ENCODE data around the gene RMI2. TPM values are rescaled to one million over a fixed set of nuclear protein-coding genes. Genes with fewer than 3 reads are reported as not detected.

RMI2 gene
- polyA plus RNA-seq, 1 donor (not counting 4 experiments of a cell fraction or from before 2014, with no cell fraction given): 6.8 TPM

- Histone ChIP-seq H3K4me1 (ENCODE audit: control insufficient read depth, extremely low read depth, insufficient read depth, low read length) (peaks cover 11% of the 10 kb centered on the region), H3K79me2 (ENCODE audit: control insufficient read depth, insufficient read depth, low read length) (no peaks in the 10 kb centered on the region), H2AFZ (ENCODE audit: control insufficient read depth, low read length) (no peak overlapping the region), H4K20me1 (ENCODE audit: control insufficient read depth, extremely low read depth, insufficient read depth, low read length) (no peaks in the 10 kb centered on the region), H3K4me3 (ENCODE audit: control insufficient read depth in 2 of 3, extremely low read depth in 1 of 3, insufficient read depth in 2 of 3, low read depth in 1 of 3, low read length in 3 of 3) (no peak overlapping the region), H3K4me2 (ENCODE audit: control insufficient read depth, extremely low read depth, insufficient read depth, low read depth, low read length) (no peak overlapping the region), H3K9ac (ENCODE audit: control insufficient read depth, extremely low read depth, insufficient read depth, low read length) (no peak overlapping the region), H3K27ac (ENCODE audit: control insufficient read depth, insufficient read depth, low read length) (no peak overlapping the region), H3K9me1 (ENCODE audit: control insufficient read depth, extremely low read depth, insufficient read depth, low read length) (no peaks in the 10 kb centered on the region), H3K36me3 (ENCODE audit: control insufficient read depth in 2 of 2, extremely low read depth in 1 of 2, insufficient read depth in 2 of 2, low read length in 2 of 2) (no peaks in the 10 kb centered on the region), H3K27me3 (ENCODE audit: control insufficient read depth, extremely low read depth, insufficient read depth, low read length) (no peaks in the 10 kb centered on the region), H3K9me3 (ENCODE audit: control insufficient read depth, low read depth, low read length) (no peaks in the 10 kb centered on the region)
- FAIRE-seq: no peak
- no peak for DNase-seq (ENCODE audit: low read depth, low spot score)
- dilution Hi-C loops (cut with MboI; ENCODE audit: extremely low pct_ligation_motif_present, low sequenced_read_pairs): no loop called here
- TF ChIP-seq, protein P1, sequence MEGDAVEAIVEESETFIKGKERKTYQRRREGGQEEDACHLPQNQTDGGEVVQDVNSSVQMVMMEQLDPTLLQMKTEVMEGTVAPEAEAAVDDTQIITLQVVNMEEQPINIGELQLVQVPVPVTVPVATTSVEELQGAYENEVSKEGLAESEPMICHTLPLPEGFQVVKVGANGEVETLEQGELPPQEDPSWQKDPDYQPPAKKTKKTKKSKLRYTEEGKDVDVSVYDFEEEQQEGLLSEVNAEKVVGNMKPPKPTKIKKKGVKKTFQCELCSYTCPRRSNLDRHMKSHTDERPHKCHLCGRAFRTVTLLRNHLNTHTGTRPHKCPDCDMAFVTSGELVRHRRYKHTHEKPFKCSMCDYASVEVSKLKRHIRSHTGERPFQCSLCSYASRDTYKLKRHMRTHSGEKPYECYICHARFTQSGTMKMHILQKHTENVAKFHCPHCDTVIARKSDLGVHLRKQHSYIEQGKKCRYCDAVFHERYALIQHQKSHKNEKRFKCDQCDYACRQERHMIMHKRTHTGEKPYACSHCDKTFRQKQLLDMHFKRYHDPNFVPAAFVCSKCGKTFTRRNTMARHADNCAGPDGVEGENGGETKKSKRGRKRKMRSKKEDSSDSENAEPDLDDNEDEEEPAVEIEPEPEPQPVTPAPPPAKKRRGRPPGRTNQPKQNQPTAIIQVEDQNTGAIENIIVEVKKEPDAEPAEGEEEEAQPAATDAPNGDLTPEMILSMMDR (optimal IDR thresholded peaks at IDR 0.05 in 1 of 3, IDR thresholded peaks at IDR 0.05 in 1 of 3, conservative IDR thresholded peaks at IDR 0.05 in 1 of 3; ENCODE audit: extremely low read depth in 1 of 3, insufficient read depth in 2 of 3, low read length in 3 of 3): no peak
These were observed 48.9 kb upstream of the RMI2 start for GRCh38 chr16:11296351-11296705.

GRCh38 chr16:11296706-11297491 lies 48.4 kb upstream of the RMI2 start:
- no peaks in the 10 kb centered on the region for H3K9me1 ChIP-seq (ENCODE audit: control insufficient read depth, extremely low read depth, insufficient read depth, low read length)
- H4K20me1 ChIP-seq (ENCODE audit: control insufficient read depth, extremely low read depth, insufficient read depth, low read length): no peaks in the 10 kb centered on the region
- peak overlapping the region in 2 of 3 experiments; percentile 5 to 15 for H3K4me3 ChIP-seq (ENCODE audit: control insufficient read depth in 2 of 3, extremely low read depth in 1 of 3, insufficient read depth in 2 of 3, low read depth in 1 of 3, low read length in 3 of 3)
- H3K9me3 ChIP-seq (ENCODE audit: control insufficient read depth, low read depth, low read length): no peaks in the 10 kb centered on the region
- no peaks in the 10 kb centered on the region for H3K79me2 ChIP-seq (ENCODE audit: control insufficient read depth, insufficient read depth, low read length)
- dilution Hi-C loops (cut with MboI; ENCODE audit: extremely low pct_ligation_motif_present, low sequenced_read_pairs): no loop called here
- H3K27ac ChIP-seq (ENCODE audit: control insufficient read depth, insufficient read depth, low read length): no peak overlapping the region
- no peak overlapping the region for H2AFZ ChIP-seq (ENCODE audit: control insufficient read depth, low read length)
- TF ChIP-seq, protein P1 (optimal IDR thresholded peaks at IDR 0.05 in 1 of 3, IDR thresholded peaks at IDR 0.05 in 1 of 3, conservative IDR thresholded peaks at IDR 0.05 in 1 of 3; ENCODE audit: extremely low read depth in 1 of 3, insufficient read depth in 2 of 3, low read length in 3 of 3): no peak
- TF ChIP-seq EZH2 (IDR thresholded peaks at IDR 0.05; ENCODE audit: low read length): no peak
- H3K27me3 ChIP-seq (ENCODE audit: control insufficient read depth, extremely low read depth, insufficient read depth, low read length): no peaks in the 10 kb centered on the region
- H3K4me2 ChIP-seq (ENCODE audit: control insufficient read depth, extremely low read depth, insufficient read depth, low read depth, low read length): peak overlapping the region; percentile 73
- peaks cover 11% of the 10 kb centered on the region for H3K4me1 ChIP-seq (ENCODE audit: control insufficient read depth, extremely low read depth, insufficient read depth, low read length)
- DNase-seq (ENCODE audit: low read depth, low spot score) (no peak), FAIRE-seq (no peak)
- no peaks in the 10 kb centered on the region for H3K36me3 ChIP-seq (ENCODE audit: control insufficient read depth in 2 of 2, extremely low read depth in 1 of 2, insufficient read depth in 2 of 2, low read length in 2 of 2)
- peak overlapping the region; percentile 48 for H3K9ac ChIP-seq (ENCODE audit: control insufficient read depth, extremely low read depth, insufficient read depth, low read length)
